Activated CD8-positive, alpha-beta memory T cell treated with anti-CD3 and anti-CD28 coated beads, Interleukin-2, amount 50 U/mL, for 1 hour (primary cell): ENCODE data around the gene SETD1A.

Source experiments
- DNase-seq: peaks from one replicate; pipeline ENCODE4 v3.0.0-alpha.2; 2020; ENCODE audit errors: extremely low read depth

SETD1A gene

DNA sequence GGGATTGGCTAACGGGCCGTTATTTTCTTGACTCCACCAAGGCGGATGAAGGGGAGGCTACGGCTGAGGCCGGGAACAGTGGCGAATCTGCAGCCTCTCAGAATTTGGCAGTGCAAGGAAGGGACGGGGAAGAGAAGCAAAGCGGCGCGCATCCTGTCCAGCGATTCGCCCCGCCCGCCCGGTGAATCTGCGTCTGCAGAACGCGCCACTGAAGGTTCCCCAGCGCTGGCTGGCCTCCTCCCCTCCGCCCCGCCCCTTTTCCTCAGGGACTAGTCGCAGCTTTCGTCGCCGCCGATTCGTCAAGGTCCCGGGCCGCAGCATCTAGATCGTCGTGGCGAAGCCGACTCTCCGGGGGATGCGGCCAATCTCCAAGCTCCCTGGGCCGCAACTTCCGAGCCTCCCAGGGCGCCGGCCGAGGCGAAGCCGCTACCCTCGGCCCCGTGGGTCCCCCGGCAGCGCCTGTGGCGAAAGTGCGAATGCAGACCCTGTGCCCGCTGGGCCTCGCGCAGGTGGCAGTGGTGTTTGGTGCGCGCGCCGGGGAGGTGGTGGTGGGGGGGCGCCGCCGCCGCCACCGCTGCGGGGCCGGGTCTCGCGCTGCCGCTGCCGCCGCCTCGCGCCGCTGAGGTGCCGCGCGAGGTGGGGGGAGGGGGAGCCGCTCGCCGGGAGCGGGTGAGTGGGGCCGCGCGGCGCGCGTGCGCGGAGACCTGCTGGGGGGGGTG, at the start of gene SETD1A:
TSS of gene SETD1A (plus strand) at position 299 of the 719 bp plus-strand sequence. CDS start 978 bp downstream, outside the sequence.
- DNase-seq = peak; percentile 98

GRCh38 chr16:30910427-30911029, 47.0 kb upstream of the SETD1A start:
- DNase-seq = no peak

DNA sequence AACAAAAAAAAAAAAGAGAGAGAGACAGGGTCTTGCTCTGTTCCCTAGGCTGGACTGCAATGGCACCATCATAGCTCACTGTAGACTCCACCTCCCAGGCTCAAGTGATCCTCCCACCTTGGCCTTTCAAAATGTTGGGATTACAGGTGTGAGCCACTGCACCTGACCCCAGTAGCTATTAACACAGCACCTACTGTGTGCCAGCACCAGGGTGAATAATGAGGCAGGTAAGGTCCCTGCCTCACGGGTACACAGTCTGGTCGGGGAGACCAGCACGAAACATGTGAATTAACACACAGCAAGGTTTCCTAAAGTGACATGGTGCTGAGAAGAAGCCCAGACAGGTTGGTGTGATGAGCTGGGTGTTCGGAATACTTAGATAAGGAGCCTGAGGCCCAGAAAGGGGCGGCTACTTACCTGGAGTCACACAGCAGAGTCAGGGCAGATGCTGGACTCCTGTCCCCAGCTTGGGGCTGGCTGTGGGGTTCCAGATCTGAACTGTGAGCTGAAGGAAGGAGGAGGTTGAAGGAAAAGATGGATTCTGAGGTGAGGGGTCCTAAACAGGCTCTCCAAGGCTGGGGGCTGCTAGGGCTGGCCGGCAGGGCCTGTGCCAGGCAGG, 44.7 kb upstream of the SETD1A start:
- DNase-seq = no peak

- DNase-seq = no peak
Observed at GRCh38 chr16:30914830-30915229, 42.7 kb upstream of the SETD1A start.

- no peak for DNase-seq
Observed at GRCh38 chr16:30918614-30919013, 38.9 kb upstream of the SETD1A start.

DNA sequence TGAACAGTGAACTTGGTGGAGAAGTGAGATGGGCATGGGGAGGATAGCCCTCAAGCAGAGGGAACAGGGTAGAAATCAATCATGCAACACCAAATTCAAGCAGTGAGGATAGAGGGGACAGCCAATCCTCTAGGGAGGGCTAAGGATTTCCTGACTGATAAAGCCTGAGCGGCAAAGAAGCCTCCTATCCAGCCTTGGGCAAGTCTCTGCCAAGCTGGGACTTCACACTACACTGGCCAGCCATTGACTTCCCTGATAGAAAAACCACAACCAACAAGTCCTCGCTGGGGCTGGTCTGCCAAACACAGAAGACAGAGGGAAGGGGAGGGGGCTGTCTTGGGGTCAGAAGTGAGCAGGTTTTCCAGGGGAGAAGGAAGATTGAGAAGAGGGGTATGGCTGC, 36.7 kb upstream of the SETD1A start:
- DNase-seq = no peak

DNA sequence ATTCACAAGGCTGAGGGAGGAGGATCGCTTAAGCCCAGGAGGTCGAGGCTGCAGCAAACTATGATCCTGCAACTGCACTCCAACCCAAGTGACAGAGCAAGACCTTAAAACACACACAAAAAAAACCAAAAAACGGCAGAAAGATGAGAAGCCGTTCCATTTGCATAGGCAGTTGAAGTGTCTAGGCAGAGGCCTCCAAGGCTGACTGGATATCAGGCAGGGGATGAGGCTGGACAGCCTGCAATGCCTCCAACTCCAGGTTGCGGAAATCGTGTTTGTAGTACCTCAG, 36.2 kb upstream of the SETD1A start:
- DNase-seq = no peak

DNA sequence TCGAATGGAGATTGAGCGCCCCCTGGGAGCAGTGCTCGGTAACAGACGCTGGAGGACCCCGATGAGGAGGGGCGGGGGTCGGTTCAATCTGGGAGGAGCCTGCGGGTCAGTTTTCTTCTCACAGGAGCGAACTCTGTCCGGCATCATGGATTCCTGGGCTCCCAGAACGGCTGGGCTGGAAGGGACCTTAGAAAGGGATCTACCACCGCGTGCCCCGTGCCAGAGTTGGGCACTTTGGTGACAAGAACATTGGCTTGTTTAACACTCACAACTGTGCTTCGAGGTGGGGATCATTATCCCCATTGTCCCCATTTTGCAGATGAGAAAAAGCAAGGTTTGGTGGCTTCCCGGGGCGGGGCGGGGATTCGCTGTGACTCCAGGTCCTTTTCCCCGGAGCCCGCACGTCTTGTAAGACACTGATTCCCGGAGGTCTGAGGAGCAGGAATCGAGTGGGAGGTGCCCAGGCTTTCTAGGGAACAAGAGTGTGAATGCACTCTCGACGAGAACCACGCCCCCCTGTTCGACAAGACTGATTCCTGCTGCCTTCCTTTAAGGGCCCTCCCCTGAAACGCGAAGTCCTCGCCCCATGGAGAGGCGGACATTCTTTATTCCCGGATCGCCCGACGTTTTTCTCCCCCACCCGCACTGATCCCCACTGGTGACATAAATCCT, 35.7 kb upstream of the SETD1A start:
- peak; percentile 65 for DNase-seq

DNA sequence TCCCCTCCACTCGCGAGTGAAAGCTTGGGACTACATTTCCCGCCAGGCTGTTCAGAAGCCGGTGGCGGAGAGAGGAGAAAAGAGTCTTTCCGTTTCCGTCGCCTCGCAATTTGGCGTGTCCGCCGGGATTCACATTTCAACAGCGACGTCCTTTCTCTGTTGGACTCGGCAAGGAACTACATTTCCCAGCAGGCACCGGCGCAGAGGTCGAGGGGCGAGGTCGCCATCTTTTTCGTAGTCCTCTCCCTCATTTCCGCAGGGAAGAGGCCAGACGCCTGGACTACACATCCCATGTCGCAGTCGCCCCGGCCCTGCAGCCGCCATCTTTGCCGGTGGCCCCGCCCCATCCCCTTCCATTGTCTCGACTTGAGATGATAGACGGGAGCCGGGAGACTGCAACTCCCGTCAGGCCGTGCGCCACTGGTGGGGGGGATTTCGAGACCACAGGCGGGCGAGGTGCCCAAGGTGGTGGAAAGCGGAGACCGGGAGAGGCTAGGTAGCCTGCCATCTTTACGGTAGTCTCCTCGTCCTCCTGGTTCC, 35.1 kb upstream of the SETD1A start:
- DNase-seq = peak; percentile 99

GRCh38 chr16:30922960-30923535, 34.5 kb upstream of the SETD1A start:
- DNase-seq = peak; percentile 84

DNA sequence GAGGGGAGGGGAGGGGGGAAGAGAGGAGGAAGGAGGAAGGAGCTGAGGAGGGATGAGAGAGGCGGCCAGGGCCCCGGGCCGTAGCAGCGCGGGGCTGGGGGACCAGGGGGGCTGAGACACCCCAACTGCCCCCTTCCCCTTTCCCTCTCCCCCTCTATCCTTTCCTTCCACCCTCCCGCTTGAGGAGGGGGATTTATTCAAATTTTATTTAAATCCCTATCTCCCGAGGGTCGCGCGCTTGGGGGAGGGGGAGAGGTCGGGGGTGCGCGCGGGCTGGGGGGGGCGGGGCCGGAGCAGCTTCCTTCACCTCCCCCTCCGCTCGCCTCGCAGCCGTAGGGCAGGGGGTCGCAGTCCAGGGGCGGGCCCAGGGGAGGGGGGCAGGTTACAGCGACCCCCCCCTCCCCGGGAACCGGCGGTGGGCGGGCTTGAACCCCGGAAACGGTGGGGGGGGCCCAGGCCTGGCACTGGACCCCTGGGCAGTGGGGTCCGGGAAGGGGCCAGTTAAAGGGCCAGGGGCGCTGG, 33.9 kb upstream of the SETD1A start, which contains the start of gene FBXL19:
TSS of gene FBXL19 (plus strand) at position 19 of the 522 bp plus-strand sequence. CDS start 2,183 bp downstream, outside the sequence.
- DNase-seq = no peak

GRCh38 chr16:30924076-30924912, 33.3 kb upstream of the SETD1A start:
- no peak for DNase-seq

GRCh38 chr16:30924913-30925631, 32.5 kb upstream of the SETD1A start:
- DNase-seq = no peak

GRCh38 chr16:30925632-30925987, 31.9 kb upstream of the SETD1A start:
- DNase-seq = no peak

DNA sequence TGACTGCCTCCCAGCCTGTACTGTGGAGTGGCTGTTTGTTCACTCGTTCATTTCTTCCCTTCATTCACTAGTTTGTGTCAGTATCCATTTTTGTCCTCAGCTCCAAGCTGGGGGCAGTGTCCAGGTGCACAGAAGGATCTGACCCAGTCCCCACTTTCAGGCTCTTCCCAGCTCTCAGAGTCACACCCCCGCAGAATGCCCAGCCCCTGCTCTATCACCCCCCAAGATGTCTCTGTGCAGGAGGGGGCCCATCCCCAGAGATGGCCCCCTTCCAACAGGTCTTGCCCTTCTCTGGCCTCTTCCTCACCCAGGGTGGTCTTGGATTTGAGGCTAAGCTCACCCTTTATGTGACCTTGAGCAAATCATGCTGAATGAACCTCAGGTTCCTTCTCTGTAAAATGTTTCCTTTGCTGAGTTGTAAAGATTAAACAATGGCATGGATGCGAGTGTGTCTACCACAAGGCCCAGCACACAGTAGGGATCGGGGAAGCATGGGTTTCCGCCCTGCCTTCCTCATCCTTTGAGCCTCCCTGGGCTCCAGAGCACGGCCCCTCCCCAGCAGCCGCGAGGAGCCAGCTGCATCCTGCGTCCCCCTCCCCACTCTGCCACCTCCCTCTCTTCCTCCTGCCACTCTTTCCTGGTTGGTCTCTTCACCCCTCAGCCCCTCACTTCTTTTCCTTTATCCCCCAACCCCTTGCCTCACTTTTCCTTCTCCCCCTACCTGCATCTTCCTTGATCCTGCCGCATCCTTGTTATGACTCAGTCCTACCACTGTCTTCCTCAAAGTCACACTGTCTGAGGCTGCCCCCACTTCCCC, 31.4 kb upstream of the SETD1A start:
- DNase-seq = no peak

- no peak for DNase-seq
Observed at GRCh38 chr16:30926937-30927788, 30.4 kb upstream of the SETD1A start.

GRCh38 chr16:30927789-30928378, 29.7 kb upstream of the SETD1A start:
- no peak for DNase-seq

GRCh38 chr16:30928390-30928789, 29.2 kb upstream of the SETD1A start:
- DNase-seq = no peak
